NCI-H2196 treated with DMSO at 0.1 percent for 48 hours (cell line): ENCODE results near the gene COL4A4.

ENCODE experiments used
- DNase-seq: peaks from one replicate; lab custom pipeline; 2025; ENCODE audit not compliant: unreplicated experiment; lab: John Stamatoyannopoulos, UW

The COL4A4 gene

GRCh38 chr2:226985583-226985946 lies 178.4 kb downstream of the COL4A4 start:
- DNase-seq, result no peak

- peak; percentile 32 for DNase-seq
Observed at GRCh38 chr2:226984750-226985582, 179.0 kb downstream of the COL4A4 start.

GRCh38 chr2:226983895-226984749 lies 179.9 kb downstream of the COL4A4 start:
- DNase-seq, result no peak

GRCh38 chr2:226981791-226982326 lies 182.1 kb downstream of the COL4A4 start:
- no peak for DNase-seq

- DNase-seq, result no peak
Observed at GRCh38 chr2:226979004-226979403, 185.0 kb downstream of the COL4A4 start.

- DNase-seq, result no peak
Observed at GRCh38 chr2:226978300-226978699, 185.7 kb downstream of the COL4A4 start.

GRCh38 chr2:226977775-226978190 lies 186.2 kb downstream of the COL4A4 start:
- no peak for DNase-seq

GRCh38 chr2:226973816-226974215 lies 190.2 kb downstream of the COL4A4 start:
- DNase-seq, result no peak

- no peak for DNase-seq
Observed at GRCh38 chr2:226971770-226972169, 192.2 kb downstream of the COL4A4 start.

- DNase-seq, result no peak
Observed at GRCh38 chr2:226971084-226971483, 192.9 kb downstream of the COL4A4 start.

GRCh38 chr2:226970362-226970761 lies 193.6 kb downstream of the COL4A4 start:
- DNase-seq, result no peak

GRCh38 chr2:226969417-226970080 lies 194.5 kb downstream of the COL4A4 start:
- DNase-seq, result no peak

- DNase-seq, result no peak
Observed at GRCh38 chr2:226965376-226965775, 198.6 kb downstream of the COL4A4 start.

GRCh38 chr2:226963528-226963927 lies 200.5 kb downstream of the COL4A4 start:
- no peak for DNase-seq

GRCh38 chr2:226962176-226962773 lies 201.7 kb downstream of the COL4A4 start:
- no peak for DNase-seq

GRCh38 chr2:226959418-226959817 lies 204.6 kb downstream of the COL4A4 start:
- no peak for DNase-seq

GRCh38 chr2:226956659-226957058 lies 207.3 kb downstream of the COL4A4 start:
- no peak for DNase-seq

GRCh38 chr2:226953826-226954225 lies 210.2 kb downstream of the COL4A4 start:
- no peak for DNase-seq

- no peak for DNase-seq
Observed at GRCh38 chr2:226953206-226953605, 210.8 kb downstream of the COL4A4 start.
